Tibial nerve (tissue), 4 donors: Measurements from ENCODE around the gene TSGA10IP.

ENCODE experiments used
- CTCF ChIP-seq, 5 experiments: fragments of 200-600 bp in 3 of 5; fragments of 450-650 bp in 2 of 5; sonication (generic) in 3 of 5; IDR thresholded peaks; one replicate each; pipeline ENCODE4 v1.5.1; 2016 to 2019; ENCODE audit warnings: antibody characterized with exemption in 5 of 5, mild to moderate bottlenecking in 3 of 5, moderate library complexity in 2 of 5
- EP300 ChIP-seq, 2 donors: sonication (generic); formaldehyde crosslinking; IDR thresholded peaks; one replicate each; pipeline ENCODE4 v1.6.1; 2017; ENCODE audit warnings: antibody characterized with exemption in 2 of 2, mild to moderate bottlenecking in 1 of 2

DNA sequence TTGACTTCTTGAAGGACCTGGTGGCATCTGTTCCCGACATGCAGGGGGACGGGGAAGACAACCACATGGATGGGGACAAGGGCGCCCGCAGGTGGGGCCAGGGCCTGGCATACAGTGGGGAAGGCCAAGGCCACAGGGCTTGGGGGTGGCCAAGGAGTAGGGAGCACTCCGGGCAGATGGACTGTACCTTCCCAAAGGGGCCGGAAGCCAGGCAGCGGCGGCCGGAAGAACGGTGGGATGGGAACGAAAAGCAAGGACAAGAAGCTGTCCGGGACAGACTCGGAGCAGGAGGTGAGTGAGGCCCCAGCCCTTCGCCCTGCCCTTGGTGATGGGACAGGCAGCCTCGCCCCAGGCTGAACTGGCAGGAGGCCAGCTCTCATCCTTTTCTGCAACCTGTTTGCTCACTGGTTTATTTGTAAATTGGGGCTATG lies 24.9 kb upstream of the TSGA10IP start:
- TF ChIP-seq CTCF (IDR thresholded peaks at IDR 0.05) = no peak
- TF ChIP-seq EP300 (IDR thresholded peaks at IDR 0.05) = no peak
